ENCODE measurements around the gene SDR42E1.

- TF ChIP-seq ESRRA (CRISPR knock-in tag; IDR thresholded peaks at IDR 0.05; ENCODE audit: low read depth), result no peak
- no peak for TF ChIP-seq TAF1 (CRISPR knock-in tag; IDR thresholded peaks at IDR 0.05)
- TF ChIP-seq NR2F1 (CRISPR knock-in tag; IDR thresholded peaks at IDR 0.05), result no peak
- TF ChIP-seq POLR2AphosphoS5 (IDR thresholded peaks at IDR 0.05; ENCODE audit: low read depth, low read length), result no peak
- TF ChIP-seq ZNF17 (CRISPR knock-in tag; IDR thresholded peaks at IDR 0.05), result no peak
- no peak for TF ChIP-seq ZNF83 (CRISPR knock-in tag; IDR thresholded peaks at IDR 0.05; ENCODE audit: borderline replicate concordance)
- no peak for TF ChIP-seq MEIS1 (CRISPR knock-in tag; IDR thresholded peaks at IDR 0.05; ENCODE audit: borderline replicate concordance)
- TF ChIP-seq RERE (CRISPR knock-in tag; IDR thresholded peaks at IDR 0.05; ENCODE audit: low read depth), result no peak
- TF ChIP-seq JUND (CRISPR knock-in tag; IDR thresholded peaks at IDR 0.05), result no peak
Measured at GRCh38 chr16:81975637-81976036, 35.6 kb downstream of the SDR42E1 start.
